HEK293 (cell line): ENCODE data around the gene CELF1.

Experiments
- PBX3 ChIP-seq: sonication (generic); formaldehyde crosslinking; IDR thresholded peaks from 2 replicates; pipeline ENCODE4 v1.8.1; 2022; ENCODE audit warnings: mild to moderate bottlenecking, moderate library complexity, missing genetic modification reagents
- ZNF449 ChIP-seq: fragments of 450-650 bp; formaldehyde crosslinking; IDR thresholded peaks from 2 replicates; pipeline ENCODE4 v1.5.1; 2017; ENCODE audit warnings: missing biosample characterization, mild to moderate bottlenecking, missing genetic modification characterization, moderate library complexity

GRCh38 chr11:47499161-47499560 is 53.8 kb downstream of the CELF1 start:
- TF ChIP-seq PBX3 (CRISPR knock-in tag) (no peak), ZNF449 (tag by site-specific recombination) (no peak)
